Transverse colon (tissue), 4 donors: ENCODE measurements around the gene RHBDD1.

Source experiments
- EP300 ChIP-seq: sonication (generic); formaldehyde crosslinking; IDR thresholded peaks from one replicate; pipeline ENCODE4 v1.6.1; 2017; ENCODE audit warnings: antibody characterized with exemption, low read depth
- POLR2A ChIP-seq: fragments of 450-650 bp; IDR thresholded peaks from one replicate; pipeline ENCODE4 v1.6.1; 2016; ENCODE audit warnings: antibody characterized with exemption, mild to moderate bottlenecking, moderate library complexity
- POLR2AphosphoS5 ChIP-seq, 3 donors: sonication (generic); formaldehyde crosslinking; IDR thresholded peaks; one replicate each; pipeline ENCODE4 v1.6.1; 2016; ENCODE audit warnings: antibody characterized with exemption in 3 of 3
- TF ChIP-seq, protein P1 (sequence below), 5 experiments: fragments of 200-600 bp in 3 of 5; fragments of 450-650 bp in 2 of 5; sonication (generic) in 3 of 5; IDR thresholded peaks; 1 replicate in 2 of 5; 2 replicates in 3 of 5; pipeline ENCODE4 v1.5.1; 2016 to 2017; ENCODE audit warnings: antibody characterized with exemption in 5 of 5, inconsistent platforms in 3 of 5, mild to moderate bottlenecking in 2 of 5, moderate library complexity in 1 of 5

DNA sequence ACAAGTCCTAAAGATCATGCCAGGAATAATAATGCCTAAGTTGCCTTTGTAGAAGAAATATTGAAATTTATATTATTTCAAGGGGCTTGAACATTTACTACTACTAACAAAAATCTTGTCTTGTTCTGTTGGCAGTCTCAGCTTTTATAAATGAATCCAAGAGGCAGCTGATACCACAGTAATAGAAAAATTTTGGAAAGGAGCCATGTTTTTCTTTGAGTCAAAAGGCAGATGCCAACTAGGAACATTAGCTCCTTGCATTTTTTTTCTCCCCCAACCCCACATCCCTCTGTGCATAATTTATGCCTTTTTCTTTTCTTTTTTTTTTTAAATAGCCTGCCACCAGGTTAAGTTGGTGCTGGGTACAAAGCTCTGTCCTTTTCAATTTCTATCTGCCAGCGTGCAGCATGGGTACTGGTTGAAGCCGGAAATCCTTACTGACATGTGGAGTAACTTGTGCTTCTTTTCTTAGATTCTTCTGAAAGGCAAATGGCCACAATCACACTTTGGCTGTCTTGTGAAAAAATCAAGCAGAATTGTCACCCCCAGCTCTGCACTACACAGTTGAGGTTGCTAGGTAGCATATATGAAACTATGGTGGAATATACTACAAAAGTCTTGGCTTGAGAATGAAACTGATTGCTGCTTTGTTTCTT, 98.8 kb downstream of the RHBDD1 start:
- TF ChIP-seq POLR2A, result no peak
- TF ChIP-seq, protein P1, sequence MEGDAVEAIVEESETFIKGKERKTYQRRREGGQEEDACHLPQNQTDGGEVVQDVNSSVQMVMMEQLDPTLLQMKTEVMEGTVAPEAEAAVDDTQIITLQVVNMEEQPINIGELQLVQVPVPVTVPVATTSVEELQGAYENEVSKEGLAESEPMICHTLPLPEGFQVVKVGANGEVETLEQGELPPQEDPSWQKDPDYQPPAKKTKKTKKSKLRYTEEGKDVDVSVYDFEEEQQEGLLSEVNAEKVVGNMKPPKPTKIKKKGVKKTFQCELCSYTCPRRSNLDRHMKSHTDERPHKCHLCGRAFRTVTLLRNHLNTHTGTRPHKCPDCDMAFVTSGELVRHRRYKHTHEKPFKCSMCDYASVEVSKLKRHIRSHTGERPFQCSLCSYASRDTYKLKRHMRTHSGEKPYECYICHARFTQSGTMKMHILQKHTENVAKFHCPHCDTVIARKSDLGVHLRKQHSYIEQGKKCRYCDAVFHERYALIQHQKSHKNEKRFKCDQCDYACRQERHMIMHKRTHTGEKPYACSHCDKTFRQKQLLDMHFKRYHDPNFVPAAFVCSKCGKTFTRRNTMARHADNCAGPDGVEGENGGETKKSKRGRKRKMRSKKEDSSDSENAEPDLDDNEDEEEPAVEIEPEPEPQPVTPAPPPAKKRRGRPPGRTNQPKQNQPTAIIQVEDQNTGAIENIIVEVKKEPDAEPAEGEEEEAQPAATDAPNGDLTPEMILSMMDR (IDR thresholded peaks at IDR 0.05), result no peak
- TF ChIP-seq POLR2AphosphoS5 (IDR thresholded peaks at IDR 0.05), result no peak
- TF ChIP-seq EP300, result no peak
